Vein endothelial cell (primary cell): ENCODE data around the gene PDLIM5. TPM values are rescaled to one million over a fixed set of nuclear protein-coding genes. Genes with fewer than 3 reads are reported as not detected.

Source experiments
- total RNA-seq: library from RNA; depleted of rRNA; stranded (reverse); fragments of >200 nt; gene quantifications from 2 replicates; pipeline ENCODE4 v1.2.3, GENCODE V29; 2012

The PDLIM5 gene
- total RNA-seq, result 212 and 261 TPM in 2 replicates

GRCh38 chr4:94451695-94452475, at the start of gene PDLIM5:
Gene PDLIM5 (plus strand): TSS chr4:94451942. CDS start chr4:94455289, 3,347 bp downstream.

Other genes starting within 250 kb of the PDLIM5 start
- 43.8 and 56.0 TPM in 2 replicates for gene SMARCAD1, start 244.1 kb upstream of the PDLIM5 start, total RNA-seq
- not detected in 2 replicates for gene HPGDS, start 109.1 kb upstream of the PDLIM5 start, total RNA-seq